Activated CD4-positive, alpha-beta T cell treated with anti-CD3 and anti-CD28 coated beads, Interleukin-2, amount 50 U/mL, for 4 hours (primary cell): Measurements from ENCODE around the gene MTHFD1.

ENCODE experiments used
- DNase-seq, 2 experiments: peaks; one replicate each; pipeline ENCODE4 v3.0.0-alpha.2; 2020

Gene MTHFD1

GRCh38 chr14:64407329-64407728 is 19.2 kb downstream of the MTHFD1 start:
- DNase-seq: no peak

- DNase-seq: no peak
Measured at GRCh38 chr14:64409126-64409920, 21.2 kb downstream of the MTHFD1 start.

- no peak for DNase-seq
Measured at GRCh38 chr14:64410084-64410774, 22.1 kb downstream of the MTHFD1 start.

- DNase-seq: no peak
Measured at GRCh38 chr14:64411001-64411400, 22.8 kb downstream of the MTHFD1 start.

- no peak for DNase-seq
Measured at GRCh38 chr14:64412237-64412636, 24.1 kb downstream of the MTHFD1 start.

- no peak for DNase-seq
Measured at GRCh38 chr14:64416348-64416932, 28.3 kb downstream of the MTHFD1 start.

GRCh38 chr14:64417055-64417770 is 29.1 kb downstream of the MTHFD1 start:
- DNase-seq: no peak

- DNase-seq: no peak
Measured at GRCh38 chr14:64417771-64418125, 29.6 kb downstream of the MTHFD1 start.

GRCh38 chr14:64419003-64419402 is 30.9 kb downstream of the MTHFD1 start:
- DNase-seq: no peak

GRCh38 chr14:64421166-64421565 is 33.0 kb downstream of the MTHFD1 start:
- DNase-seq: no peak

- DNase-seq: no peak
Measured at GRCh38 chr14:64422005-64422404, 33.9 kb downstream of the MTHFD1 start.

- no peak for DNase-seq
Measured at GRCh38 chr14:64422756-64423155, 34.6 kb downstream of the MTHFD1 start.

- DNase-seq: no peak
Measured at GRCh38 chr14:64423987-64424386, 35.8 kb downstream of the MTHFD1 start.

GRCh38 chr14:64434528-64434927 is 46.4 kb downstream of the MTHFD1 start:
- no peak for DNase-seq

- no peak for DNase-seq
Measured at GRCh38 chr14:64438181-64438841, 50.2 kb downstream of the MTHFD1 start.

- DNase-seq: no peak
Measured at GRCh38 chr14:64439141-64439540, 51.0 kb downstream of the MTHFD1 start.

- DNase-seq: no peak
Measured at GRCh38 chr14:64440494-64440893, 52.3 kb downstream of the MTHFD1 start.

- no peak for DNase-seq
Measured at GRCh38 chr14:64442300-64442988, 54.3 kb downstream of the MTHFD1 start.

- DNase-seq: no peak
Measured at GRCh38 chr14:64444140-64444539, 56.0 kb downstream of the MTHFD1 start.

- no peak for DNase-seq
Measured at GRCh38 chr14:64444984-64445845, 57.1 kb downstream of the MTHFD1 start.
